Measurements from ENCODE around the gene BAIAP3. TPM values are rescaled to one million over a fixed set of nuclear protein-coding genes. Genes with fewer than 3 reads are reported as not detected.

The BAIAP3 gene
- total RNA-seq, 4 donors from 2014 or later: 1.5 to 14.2 (median 1.9) TPM

DNA sequence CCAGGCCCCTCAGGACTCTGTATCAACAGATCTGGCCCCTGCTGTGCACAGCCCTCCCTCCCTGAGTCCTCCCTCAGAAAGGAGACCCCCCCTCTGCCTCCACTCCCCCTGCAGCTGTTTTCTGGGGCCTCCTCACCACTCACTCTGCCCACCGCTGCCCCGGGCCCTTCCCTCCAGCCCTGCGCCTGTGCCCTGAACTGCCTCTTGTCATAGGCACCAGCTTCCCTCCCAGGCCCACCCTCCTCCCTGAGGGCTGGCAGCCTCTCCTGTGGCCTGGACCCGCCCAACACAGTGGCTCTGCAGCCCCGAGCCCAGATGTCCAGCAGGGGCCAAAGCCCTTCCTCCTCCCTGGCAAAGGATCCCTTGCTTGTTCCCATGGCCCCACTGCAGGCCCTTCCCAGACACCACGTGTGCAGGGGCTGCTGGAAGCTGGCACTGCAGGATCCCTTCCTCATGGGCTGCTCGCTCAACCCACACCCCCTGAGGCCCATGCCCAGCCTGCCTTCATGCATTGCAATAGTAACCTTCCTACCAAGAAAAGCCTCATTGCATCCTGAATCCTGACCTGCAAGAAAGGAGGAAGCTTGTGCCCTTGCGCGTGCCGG is 44.1 kb downstream of the BAIAP3 start:
- DNase-seq (ENCODE audit: low spot score): no peak
- ATAC-seq (ENCODE audit: low FRiP score): no peak
- TF ChIP-seq, protein P1, sequence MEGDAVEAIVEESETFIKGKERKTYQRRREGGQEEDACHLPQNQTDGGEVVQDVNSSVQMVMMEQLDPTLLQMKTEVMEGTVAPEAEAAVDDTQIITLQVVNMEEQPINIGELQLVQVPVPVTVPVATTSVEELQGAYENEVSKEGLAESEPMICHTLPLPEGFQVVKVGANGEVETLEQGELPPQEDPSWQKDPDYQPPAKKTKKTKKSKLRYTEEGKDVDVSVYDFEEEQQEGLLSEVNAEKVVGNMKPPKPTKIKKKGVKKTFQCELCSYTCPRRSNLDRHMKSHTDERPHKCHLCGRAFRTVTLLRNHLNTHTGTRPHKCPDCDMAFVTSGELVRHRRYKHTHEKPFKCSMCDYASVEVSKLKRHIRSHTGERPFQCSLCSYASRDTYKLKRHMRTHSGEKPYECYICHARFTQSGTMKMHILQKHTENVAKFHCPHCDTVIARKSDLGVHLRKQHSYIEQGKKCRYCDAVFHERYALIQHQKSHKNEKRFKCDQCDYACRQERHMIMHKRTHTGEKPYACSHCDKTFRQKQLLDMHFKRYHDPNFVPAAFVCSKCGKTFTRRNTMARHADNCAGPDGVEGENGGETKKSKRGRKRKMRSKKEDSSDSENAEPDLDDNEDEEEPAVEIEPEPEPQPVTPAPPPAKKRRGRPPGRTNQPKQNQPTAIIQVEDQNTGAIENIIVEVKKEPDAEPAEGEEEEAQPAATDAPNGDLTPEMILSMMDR (IDR thresholded peaks at IDR 0.05): no peak

GRCh38 chr16:1378087-1378803 is 44.8 kb downstream of the BAIAP3 start:
- TF ChIP-seq, protein P1 (IDR thresholded peaks at IDR 0.05): no peak
- no peak for ATAC-seq (ENCODE audit: low FRiP score)
- DNase-seq (ENCODE audit: low spot score): no peak

DNA sequence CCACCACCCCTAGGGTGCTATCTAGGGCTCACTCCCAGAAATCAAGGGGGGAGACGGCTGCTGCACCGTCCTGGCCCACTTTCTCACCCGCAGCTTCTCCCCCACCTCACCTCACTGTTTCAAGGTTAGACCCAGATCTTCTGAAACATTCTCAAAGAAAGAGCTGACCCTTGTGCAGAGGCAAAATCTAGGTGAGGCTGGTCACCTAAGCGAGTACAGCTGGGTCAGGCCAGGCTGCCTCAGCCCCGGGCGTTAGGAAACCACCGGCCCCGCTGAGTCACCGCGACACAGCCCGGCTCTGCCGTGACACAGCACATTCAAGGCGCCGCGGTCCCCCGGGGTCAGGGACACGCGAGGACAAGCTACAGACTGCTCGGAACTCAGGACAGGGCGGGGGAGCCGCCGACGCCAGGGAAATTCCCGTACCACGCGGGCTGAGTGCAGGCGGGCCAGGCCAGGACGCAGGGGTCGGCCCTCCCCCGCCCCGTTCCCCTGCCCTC is 45.4 kb downstream of the BAIAP3 start:
- ATAC-seq (ENCODE audit: low FRiP score) (peak; percentile 88), DNase-seq (ENCODE audit: low spot score) (peak; percentile 83)
- TF ChIP-seq, protein P1 (IDR thresholded peaks at IDR 0.05): no peak

DNA sequence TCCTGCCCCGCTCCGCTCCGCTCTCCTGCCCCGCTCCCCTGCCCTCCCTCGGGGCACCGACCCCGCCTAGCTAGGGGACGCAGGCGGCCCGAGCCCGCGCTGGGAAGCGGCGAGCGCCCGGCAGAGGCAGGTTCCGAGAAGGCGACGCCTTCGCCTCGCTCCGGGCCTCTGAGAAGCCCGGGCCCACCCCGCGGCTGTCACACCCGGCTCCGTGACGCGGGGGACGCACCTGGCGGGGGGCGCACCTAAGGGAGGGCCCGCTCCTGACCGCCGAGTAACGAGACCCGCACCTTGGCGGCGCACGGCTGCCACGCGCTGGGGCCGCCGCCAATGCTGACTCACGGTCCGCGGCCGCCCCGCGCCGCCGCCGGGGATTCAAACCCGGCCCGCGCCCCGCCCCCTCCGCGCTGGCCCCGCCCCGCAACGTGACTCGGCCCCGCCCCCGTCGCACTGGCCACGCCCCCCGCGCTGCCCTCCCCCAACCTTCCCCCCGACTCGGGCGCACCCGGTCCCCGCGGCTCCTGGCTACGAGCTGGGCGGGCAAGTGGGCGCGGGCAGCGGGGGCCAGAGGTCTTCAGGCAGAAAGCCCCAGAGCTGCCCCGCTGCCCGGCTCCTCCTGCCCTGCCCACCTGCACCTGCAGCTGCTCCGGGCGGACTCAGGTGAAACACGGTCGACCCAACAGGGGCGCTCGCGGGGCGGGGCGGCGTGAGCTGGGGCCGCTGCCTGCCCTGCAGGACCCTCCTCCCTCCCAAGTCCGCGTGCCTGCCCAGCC is 46.0 kb downstream of the BAIAP3 start:
- TF ChIP-seq, protein P1 (IDR thresholded peaks at IDR 0.05): no peak
- ATAC-seq (ENCODE audit: low FRiP score): peak; percentile 80
- DNase-seq (ENCODE audit: low spot score): peak; percentile 52

- ATAC-seq (ENCODE audit: low FRiP score) (no peak), DNase-seq (ENCODE audit: low spot score) (no peak)
- TF ChIP-seq, protein P1 (IDR thresholded peaks at IDR 0.05): no peak
These were observed 46.8 kb downstream of the BAIAP3 start for GRCh38 chr16:1380195-1380594.

GRCh38 chr16:1381612-1382406 is 48.4 kb downstream of the BAIAP3 start:
- ATAC-seq (ENCODE audit: low FRiP score) (no peak), DNase-seq (ENCODE audit: low spot score) (no peak)
- TF ChIP-seq, protein P1 (IDR thresholded peaks at IDR 0.05): no peak
